ENCODE data around the gene FIBCD1.
A peak's percentile ranks its signal among the peaks of the same experiment; 100 is the strongest.

The FIBCD1 gene

DNA sequence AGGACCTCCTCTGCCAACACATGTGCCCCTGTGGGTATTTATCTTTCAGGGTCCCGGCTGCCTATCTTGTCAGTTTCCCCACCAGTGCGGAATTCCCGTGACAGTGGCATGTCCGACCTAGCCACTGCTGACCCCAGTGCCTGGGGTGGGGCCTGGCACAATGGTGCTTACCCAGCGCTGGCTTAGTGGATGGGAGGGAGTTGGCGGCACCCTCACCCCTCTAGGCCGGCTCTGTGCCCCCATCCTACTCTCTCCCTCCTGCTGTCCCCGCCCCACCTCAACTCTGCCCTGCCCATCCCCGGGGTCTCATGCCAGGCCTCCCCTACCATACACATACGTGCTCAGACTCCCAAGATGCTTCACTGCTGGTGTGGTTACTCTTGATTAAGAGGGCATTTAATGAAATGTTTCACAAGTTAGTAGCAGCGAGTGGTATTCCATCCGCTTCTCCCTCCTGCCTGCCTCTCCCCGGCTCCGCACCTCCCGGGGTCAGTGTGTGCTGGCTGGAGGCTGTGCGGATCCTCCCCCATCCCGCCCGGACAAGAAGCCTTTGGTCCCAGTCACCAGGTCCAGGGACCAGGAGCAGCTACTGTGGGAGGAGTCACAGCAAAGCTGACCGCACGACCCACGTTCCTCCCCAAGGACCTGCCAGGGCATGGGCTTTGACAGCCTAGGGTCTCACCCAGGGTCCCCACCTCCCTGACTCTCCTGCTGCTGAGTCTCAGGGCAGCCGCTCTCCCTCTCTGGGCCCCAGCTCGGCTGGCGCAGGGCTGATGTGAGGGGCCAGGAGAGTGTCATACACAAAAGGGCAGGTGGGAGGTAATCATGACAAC, 32.9 kb downstream of the FIBCD1 start:
- H3K9me3 ChIP-seq (replicated peaks in 1 of 11): no peaks in the 10 kb centered on the region
- H4K20me1 ChIP-seq: peaks cover 0 to 19% (median 0%) of the 10 kb centered on the region in 11 experiments; a peak in 4 of 22 replicates

DNA sequence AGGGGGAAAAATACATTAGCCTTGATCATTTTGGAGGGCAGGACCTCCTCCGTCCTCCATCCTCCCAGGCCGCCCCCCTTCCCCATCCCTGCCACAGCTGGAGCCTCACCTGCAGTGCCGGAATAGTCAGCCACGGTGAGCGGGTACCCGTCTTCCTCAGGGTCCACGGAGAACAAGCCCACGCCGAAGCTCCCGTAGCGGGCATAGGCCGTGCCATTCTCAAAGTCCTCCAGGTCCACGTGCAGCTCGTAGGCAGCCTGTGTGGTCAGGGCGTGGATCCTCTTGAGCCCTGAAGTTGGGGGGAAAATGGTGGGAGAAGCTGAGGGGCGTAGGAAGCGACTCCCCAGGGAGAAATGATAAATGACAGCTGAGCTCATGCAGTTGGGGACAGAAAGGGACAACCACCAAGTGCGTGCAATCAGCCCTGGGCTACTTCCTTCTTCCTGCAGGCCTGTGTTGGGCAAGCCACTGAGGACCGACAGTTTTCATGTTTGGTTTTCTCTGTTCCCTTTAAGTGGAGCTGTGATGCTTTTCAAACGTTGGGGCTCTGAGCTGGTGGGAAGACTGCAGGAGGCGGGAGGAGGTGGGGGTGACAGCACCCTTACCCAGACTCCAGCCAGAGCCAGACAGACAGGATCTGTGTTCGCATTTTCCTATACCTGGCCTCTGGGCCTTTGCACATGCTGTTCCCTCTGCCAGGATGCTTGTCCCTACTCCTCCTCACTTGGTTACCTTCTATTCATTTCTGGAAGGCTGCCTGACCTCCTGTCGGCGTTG, 33.7 kb downstream of the FIBCD1 start:
- no peak overlapping the region for H3K27ac ChIP-seq
- peaks cover 0 to 35% (median 25%) of the 10 kb centered on the region in 10 experiments; a peak in 14 of 20 replicates for H3K4me1 ChIP-seq
- H3K27me3 ChIP-seq: no peaks in the 10 kb centered on the region
- peaks cover 0 to 25% (median 0%) of the 10 kb centered on the region in 11 experiments; a peak in 5 of 22 replicates for H4K20me1 ChIP-seq
- H3K9me3 ChIP-seq (replicated peaks in 1 of 11): no peaks in the 10 kb centered on the region
- no peak for TF ChIP-seq Cebpa-rat (IDR thresholded peaks at IDR 0.05)
- H3K4me2 ChIP-seq: no peak overlapping the region
- H3K36me3 ChIP-seq: no peaks in the 10 kb centered on the region
- H3K9ac ChIP-seq: no peak overlapping the region
- H3K4me3 ChIP-seq: no peak overlapping the region

More for the DNA sequence above, 32.9 kb downstream of the FIBCD1 start:
- TF ChIP-seq Cebpa-rat (IDR thresholded peaks at IDR 0.05): no peak
- no peaks in the 10 kb centered on the region for H3K27me3 ChIP-seq
- no peak overlapping the region for H3K9ac ChIP-seq
- H3K4me2 ChIP-seq: no peak overlapping the region
- H3K27ac ChIP-seq: no peak overlapping the region
- H3K4me3 ChIP-seq: no peak overlapping the region
- H3K36me3 ChIP-seq: no peaks in the 10 kb centered on the region
- H3K4me1 ChIP-seq: peaks cover 0 to 32% (median 23%) of the 10 kb centered on the region in 10 experiments; a peak in 16 of 20 replicates

DNA sequence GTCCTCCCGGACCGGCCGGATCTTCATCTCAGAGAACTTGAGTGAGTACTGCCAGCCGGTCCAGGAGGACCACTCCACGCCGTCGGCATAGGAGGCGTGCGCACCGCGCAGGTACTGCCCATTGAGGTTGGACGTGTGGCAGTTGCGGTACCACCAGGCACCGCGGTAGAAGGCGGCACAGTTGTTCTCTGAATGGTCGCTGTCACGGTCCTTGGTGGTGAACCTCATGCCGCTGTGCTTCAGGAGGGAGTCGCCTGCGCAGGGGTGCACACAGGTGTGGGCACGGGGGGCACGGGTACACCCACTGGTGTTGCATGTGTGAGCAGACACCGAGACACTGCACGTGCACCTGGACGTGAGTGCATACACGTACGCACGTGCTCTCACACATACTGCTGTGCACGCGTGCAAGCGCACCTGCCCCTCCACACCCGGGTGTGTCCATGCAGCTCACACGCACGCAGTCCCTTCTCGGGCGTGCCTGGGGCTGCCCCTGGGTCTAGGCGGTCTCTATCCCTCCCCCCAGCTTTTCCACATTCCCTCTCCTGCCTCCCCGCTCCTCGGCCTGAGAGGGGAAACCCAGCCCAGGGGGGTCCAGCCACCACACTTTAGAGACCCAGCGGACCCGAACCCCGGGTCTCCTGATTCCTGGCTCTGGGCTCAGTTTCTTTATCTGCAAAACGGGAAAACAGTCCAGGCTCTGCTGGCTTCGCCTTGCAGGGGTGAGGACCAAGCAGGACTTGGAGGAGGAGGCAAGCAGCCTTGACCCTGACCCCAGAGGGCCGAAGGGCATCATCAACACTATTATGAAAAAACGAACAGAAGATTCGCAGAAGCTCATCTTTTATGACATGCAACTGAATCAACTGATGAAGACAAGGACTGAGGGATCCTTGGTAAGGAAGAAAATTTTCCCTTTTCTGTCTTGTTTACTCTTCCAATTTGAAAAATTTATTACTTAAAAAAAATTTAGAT, 34.7 kb downstream of the FIBCD1 start:
- Histone ChIP-seq H3K9ac (no peak overlapping the region), H3K4me1 (peaks cover 0 to 37% (median 26%) of the 10 kb centered on the region in 10 experiments; a peak in 14 of 20 replicates), H3K4me3 (no peak overlapping the region), H3K27me3 (no peaks in the 10 kb centered on the region; a peak in 1 of 22 replicates), H3K9me3 (replicated peaks in 1 of 11) (no peaks in the 10 kb centered on the region), H4K20me1 (peaks cover 0 to 25% (median 0%) of the 10 kb centered on the region in 11 experiments; a peak in 6 of 22 replicates), H3K36me3 (no peaks in the 10 kb centered on the region), H3K27ac (no peak overlapping the region), H3K4me2 (no peak overlapping the region)
- TF ChIP-seq Cebpa-rat (IDR thresholded peaks at IDR 0.05): no peak

DNA sequence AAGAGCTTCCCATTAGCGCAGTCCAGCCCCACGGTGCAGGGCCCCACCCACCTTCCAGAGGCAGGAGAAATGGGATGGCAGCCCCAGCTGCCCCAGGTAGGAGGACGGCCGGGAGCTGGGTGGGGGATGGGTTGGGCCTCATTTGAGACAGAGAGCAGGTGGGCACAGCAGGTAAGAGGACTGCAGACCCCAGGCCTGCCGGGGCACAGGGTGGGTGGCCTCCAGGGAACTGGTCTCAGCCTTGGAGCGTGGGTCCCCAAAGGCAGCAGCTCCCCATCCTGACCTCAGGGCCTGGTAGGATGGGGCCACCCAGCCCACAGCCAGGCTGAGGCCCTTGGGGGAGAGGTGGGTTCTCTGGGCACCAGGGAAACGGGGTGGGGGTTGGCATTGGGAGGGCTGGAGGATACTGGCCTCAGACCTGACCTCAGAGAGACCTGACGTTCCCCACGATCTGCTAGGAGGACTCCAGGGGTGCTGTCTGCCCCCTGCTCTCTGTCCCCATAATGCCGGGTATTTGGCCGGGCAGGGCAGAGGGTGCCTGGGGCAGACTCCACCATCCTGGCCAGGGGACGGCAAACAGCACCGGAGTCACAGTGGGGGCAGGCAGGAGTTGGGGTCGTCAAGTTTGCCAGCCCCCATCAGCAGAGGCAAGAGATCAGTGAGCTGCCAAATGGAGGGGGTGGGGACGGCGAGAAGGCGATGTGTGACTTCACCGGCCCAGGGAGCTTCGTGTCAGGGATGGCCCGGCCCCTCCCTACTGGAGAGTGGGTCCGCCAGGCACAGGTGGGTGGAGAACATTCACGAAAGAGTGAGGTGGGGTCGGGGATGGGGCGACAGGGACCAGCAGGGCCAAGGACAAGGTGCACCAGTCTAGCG, 35.6 kb downstream of the FIBCD1 start:
- H3K9ac ChIP-seq: no peak overlapping the region
- H3K9me3 ChIP-seq (replicated peaks in 1 of 11): no peaks in the 10 kb centered on the region
- TF ChIP-seq Cebpa-rat (IDR thresholded peaks at IDR 0.05): no peak
- H3K4me1 ChIP-seq: peaks cover 0 to 33% (median 23%) of the 10 kb centered on the region in 10 experiments; a peak in 14 of 20 replicates
- no peaks in the 10 kb centered on the region; a peak in 1 of 22 replicates for H3K27me3 ChIP-seq
- H4K20me1 ChIP-seq: peaks cover 0 to 25% (median 0%) of the 10 kb centered on the region in 11 experiments; a peak in 6 of 22 replicates
- H3K36me3 ChIP-seq: no peaks in the 10 kb centered on the region
- no peak overlapping the region for H3K4me2 ChIP-seq
- no peak overlapping the region for H3K27ac ChIP-seq
- no peak overlapping the region for H3K4me3 ChIP-seq

DNA sequence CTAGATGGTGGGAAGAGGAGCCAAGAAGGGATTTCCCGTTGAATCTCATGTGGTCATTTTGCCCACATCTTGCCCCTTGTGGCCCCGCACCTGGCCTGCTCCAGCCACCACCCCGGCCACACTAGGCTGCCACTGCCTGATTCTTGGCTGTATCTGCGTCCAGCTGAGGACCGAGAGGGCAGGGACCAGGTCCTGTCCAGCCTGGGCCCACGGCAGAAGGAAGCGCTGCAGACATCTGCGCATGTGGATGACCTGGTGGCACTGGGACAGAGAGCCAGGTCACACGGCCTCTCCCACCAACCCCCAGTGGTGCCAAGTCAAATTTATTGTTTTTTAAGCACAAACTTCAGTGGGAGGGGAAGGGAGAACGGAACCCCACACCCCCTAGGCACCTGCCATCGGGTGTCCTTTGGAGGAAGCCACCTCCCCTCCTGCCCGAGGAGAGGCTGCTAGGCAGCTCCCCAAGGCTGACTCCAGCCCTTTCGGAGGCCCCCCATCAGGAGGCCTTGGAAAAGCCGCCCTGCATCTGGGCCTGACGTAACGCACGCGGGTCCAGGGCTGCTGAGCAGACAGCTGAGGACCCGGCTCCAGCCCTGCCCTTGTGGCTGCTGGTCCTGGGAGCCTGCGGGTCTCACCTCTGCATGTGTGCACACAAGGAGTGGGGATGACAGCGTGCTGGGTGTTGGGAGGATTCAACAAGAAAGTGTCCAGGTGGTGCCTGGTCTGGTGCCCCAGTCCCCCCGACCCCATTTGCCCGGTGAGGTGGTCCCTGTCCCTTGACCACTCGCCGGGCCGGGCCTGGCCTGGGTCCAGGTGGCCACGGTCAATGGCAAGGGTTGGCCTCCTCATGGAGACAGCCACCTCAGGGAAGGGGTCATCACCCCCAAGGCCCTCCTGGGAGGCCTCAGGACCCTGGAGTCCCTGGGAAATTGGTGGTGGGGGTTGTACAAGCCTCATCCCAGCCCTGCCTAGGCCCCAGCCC, 36.6 kb downstream of the FIBCD1 start:
- H3K27me3 ChIP-seq: no peaks in the 10 kb centered on the region; a peak in 1 of 22 replicates
- no peak for TF ChIP-seq Cebpa-rat (IDR thresholded peaks at IDR 0.05)
- peaks cover 0 to 32% (median 21%) of the 10 kb centered on the region in 10 experiments; a peak in 13 of 20 replicates for H3K4me1 ChIP-seq
- H3K4me2 ChIP-seq: peak overlapping the region in 8 of 11 experiments; percentile 2 to 65 (median 52); a peak in 11 of 22 replicates
- H3K9ac ChIP-seq: peak overlapping the region in 2 of 11 experiments; percentile 5 to 29; a peak in 1 of 22 replicates
- H3K4me3 ChIP-seq: no peak overlapping the region
- peaks cover 0 to 25% (median 0%) of the 10 kb centered on the region in 11 experiments; a peak in 6 of 22 replicates for H4K20me1 ChIP-seq
- H3K27ac ChIP-seq: no peak overlapping the region
- no peaks in the 10 kb centered on the region for H3K9me3 ChIP-seq (replicated peaks in 1 of 11)
- no peaks in the 10 kb centered on the region for H3K36me3 ChIP-seq

DNA sequence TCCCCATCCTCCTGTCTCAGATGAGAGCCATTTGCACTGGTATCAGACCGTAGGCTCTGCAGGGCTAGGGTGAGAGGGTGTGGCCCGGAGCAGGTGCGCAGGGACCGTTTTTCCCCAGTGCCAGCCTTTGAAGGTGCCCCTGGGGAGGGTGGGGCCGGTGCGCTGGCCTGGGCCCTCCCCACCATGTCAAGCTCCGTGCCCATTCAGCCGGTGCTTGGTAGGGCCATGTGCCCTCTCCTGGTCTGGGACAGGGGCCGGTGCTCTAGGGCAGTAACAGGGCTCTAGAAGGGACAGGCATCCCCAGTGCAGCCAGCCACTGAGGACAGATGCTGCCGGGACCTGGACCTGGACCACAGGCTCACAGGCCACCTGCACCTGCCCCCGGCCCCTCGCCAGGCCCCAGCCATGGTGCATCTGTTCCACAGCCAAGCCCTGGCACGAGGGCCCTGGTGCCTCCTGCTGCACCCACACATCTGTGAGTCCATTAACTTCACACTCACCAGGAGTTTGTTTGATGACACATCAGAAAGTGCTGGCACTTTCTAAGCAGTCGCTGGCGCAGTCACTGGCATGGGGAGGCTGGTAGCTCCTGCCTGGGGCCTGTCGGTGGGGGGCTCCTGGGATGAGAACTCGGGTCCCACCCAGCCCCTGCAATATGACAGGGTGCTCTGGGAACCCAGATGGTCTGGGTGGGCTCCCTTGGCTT, 37.4 kb downstream of the FIBCD1 start:
- peaks cover 0 to 33% (median 21%) of the 10 kb centered on the region in 10 experiments; a peak in 13 of 20 replicates for H3K4me1 ChIP-seq
- no peaks in the 10 kb centered on the region for H3K36me3 ChIP-seq
- peak overlapping the region in 2 of 11 experiments; percentile 5 to 29; a peak in 1 of 22 replicates for H3K9ac ChIP-seq
- TF ChIP-seq Cebpa-rat (IDR thresholded peaks at IDR 0.05): no peak
- peaks cover 0 to 25% (median 0%) of the 10 kb centered on the region in 11 experiments; a peak in 6 of 22 replicates for H4K20me1 ChIP-seq
- H3K27ac ChIP-seq: no peak overlapping the region
- no peaks in the 10 kb centered on the region for H3K9me3 ChIP-seq (replicated peaks in 1 of 11)
- H3K27me3 ChIP-seq: no peaks in the 10 kb centered on the region; a peak in 1 of 22 replicates
- peak overlapping the region in 8 of 11 experiments; percentile 7 to 65 (median 52); a peak in 13 of 22 replicates for H3K4me2 ChIP-seq
- no peak overlapping the region for H3K4me3 ChIP-seq
